HG02938 (cell line): ENCODE measurements around the gene ZNF592.
"Not testable (repeated sequence)": the region's sequence is repeated elsewhere in the genome, so short reads cannot be mapped to it uniquely, and the experiment has no call there.

Source experiments
- ATAC-seq: cut with Tn5 transposase; IDR thresholded peaks from one replicate; pipeline ENCODE4 v1.9.1; 2021; ENCODE audit warnings: mild to moderate bottlenecking, moderate library complexity; ENCODE audit not compliant: unreplicated experiment

The ZNF592 gene

DNA sequence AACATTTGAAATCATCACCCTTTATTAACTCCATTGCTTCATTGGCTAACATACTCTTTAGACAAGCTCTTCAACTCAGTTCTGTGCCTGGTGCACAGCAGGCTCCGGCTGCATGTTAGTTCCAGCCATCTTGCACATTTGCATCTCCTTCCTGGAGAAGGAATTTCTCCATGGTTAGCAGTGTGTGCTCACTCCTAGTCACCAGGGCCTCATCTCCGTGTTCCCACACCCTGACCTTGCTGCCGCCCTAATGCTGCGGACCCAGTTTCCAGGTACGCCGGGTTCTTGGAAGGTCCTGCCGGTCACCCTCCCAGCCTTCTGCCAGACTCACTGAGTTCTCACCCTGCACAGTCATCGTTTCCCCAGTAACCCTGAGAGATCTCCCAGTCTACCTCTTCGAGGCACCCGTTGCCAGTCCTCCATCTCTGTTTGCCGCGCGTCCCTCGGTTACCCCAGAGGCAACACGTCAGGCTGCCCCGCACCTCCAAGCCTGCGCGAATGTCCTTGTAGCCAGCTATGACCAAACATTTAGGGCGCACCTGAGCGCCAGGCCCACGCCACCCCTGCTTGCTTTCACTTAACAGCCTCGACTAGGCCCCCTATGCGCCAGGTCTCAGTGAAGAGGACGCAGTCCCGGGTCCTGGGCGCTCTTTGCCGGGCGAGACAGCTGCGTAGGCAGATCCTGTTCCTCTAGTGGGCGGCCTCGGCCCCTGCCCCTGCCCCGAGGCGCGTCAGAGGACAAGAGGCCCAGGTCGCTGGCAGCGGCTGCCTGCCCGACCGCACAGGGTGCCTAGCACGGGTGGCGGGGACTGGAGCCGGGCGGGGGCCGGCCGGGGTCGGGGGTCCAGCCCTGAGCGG is 747 bp upstream of the ZNF592 start:
- ATAC-seq = peak; percentile 46

DNA sequence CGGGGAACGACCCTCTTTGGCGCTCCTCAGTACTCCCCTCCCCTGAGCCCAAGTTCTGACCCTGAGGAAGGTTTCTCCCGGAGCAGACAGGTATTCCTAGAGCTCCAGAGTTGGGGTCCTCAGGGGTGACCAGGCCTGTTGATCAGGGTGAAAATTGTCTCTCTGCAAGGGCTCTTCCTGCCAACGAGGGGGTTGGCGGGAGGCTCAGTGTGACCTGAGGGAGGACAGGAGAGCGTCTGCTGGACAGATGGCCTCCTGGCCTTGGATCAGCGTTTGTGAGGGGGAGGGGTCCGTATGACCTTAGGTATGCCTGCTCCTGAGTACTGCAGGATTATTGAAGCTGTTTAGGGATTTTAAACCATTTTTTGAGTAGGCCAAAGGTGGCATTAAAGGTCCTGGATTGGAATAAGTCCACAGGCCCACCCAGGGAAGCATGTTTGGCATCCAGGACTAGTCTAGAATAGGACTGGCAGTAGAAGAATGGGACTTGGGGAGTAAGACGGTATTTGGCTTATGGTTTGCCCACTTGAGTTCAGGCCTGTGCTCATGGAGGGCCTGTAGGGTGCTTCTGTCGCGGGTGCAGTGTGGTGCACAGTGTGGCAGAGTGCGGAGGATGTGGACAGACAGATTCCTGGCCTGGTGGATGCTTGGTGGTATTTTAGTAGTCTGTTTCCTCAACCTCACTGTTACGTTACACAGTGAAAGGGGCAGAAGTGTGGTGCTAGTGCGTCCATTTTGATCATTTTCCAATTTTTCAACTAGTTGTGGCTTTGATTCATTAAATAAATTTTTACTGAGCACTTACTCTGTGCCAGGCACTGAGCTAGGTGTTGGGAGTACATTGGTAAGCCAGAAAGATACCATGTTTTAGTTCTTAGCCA is 959 bp downstream of the ZNF592 start:
- ATAC-seq = no peak

DNA sequence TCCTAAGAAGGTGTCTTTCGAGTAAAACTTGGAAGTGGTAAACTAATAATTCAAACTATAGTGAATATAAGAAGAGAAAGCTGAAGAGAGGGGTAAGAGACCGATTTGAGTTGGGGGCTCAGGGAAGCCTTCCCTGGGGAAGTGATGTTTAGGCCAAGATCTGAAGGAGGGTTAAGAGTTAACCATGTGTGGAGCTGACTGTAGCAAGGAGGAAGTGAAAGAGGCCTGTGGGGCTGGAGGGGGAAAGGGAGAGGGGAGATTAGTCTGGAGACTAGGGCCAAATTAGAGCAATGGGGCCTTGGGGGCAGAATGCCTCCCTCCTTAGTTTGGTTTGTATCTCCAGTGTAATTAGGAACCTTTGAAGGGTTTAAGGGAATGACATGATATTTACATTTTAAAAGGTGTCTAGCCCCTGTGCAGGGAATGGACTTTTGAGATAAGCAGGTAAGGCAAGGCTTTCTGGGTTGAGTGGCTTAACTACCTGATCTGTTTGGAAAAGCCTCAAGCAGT is 2.2 kb downstream of the ZNF592 start:
- peak; percentile 39 for ATAC-seq

DNA sequence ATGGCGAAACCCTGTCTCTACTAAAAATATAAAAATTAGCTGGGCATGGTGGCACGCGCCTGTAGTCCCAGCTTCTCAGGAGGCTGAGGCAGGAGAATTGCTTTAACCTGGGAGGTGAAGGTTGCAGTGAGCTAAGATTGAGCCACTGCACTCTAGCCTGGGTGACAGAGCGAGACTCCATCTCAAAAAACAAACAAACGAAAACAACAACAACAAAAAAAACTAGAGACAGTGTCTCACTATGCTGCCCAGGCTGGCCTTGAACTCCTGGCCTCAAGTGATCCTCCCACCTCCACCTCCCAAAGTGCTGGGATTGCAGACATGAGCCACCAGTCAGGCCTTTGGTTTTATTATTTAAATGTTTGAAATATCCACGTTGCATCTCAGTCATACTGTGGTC is 3.3 kb downstream of the ZNF592 start:
- ATAC-seq = not testable (repeated sequence)

DNA sequence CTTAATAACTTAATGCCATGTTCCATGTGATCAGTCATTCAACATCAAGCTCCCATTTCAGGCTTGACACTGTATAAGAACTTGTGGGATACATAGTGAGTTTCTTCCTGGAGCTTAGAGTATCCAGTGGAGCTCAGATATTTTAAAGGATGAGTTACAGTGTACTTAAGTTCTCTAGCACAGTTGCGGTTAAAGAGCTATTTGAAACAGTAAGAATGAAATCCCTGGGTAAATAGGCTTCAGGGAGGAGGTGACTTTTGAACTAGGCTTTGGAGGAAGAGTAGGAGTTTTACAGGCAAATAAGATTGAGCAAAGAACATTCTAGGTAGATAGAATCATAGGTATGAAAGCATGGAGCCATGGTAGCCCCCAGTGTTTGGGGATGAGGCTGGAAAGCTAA is 3.8 kb downstream of the ZNF592 start:
- no peak for ATAC-seq

DNA sequence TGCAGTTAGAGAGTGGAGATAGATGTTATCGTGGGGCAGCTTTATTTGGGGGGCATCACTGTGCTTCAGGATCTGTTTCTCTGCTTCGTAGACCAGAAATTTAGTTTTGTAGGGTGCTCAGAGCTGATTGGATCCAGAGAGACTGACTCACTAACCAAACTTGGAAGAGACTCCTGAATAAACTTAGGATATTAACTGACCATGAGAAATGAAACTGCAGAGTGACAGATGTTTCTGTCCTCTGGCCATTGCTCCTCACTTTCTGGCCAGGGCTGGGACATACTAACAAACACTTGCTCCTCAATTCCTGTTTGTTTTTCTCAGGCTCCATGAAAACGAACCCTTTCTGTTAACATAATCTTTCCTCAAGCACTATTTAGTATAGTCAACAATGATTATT is 4.3 kb downstream of the ZNF592 start:
- no peak for ATAC-seq

DNA sequence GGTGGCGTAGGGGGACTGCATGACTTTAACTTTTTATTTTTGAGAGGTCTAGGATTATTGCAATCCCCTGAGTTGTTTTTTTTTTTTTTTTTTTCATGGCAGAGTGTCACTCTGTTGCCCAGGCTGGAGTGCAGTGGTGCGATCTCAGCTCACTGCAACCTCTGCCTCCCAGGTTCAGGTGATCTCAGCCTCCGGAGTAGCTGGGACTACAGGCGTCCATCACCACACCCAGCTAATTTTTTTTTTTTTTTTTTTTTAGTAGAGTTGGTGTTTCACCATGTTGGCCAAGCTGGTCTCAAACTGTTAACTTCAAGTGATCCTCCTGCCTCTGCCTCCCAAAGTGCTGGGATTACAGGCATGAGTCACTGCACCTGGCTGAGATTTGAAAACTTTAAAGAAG is 6.5 kb downstream of the ZNF592 start:
- ATAC-seq = not testable (repeated sequence)

DNA sequence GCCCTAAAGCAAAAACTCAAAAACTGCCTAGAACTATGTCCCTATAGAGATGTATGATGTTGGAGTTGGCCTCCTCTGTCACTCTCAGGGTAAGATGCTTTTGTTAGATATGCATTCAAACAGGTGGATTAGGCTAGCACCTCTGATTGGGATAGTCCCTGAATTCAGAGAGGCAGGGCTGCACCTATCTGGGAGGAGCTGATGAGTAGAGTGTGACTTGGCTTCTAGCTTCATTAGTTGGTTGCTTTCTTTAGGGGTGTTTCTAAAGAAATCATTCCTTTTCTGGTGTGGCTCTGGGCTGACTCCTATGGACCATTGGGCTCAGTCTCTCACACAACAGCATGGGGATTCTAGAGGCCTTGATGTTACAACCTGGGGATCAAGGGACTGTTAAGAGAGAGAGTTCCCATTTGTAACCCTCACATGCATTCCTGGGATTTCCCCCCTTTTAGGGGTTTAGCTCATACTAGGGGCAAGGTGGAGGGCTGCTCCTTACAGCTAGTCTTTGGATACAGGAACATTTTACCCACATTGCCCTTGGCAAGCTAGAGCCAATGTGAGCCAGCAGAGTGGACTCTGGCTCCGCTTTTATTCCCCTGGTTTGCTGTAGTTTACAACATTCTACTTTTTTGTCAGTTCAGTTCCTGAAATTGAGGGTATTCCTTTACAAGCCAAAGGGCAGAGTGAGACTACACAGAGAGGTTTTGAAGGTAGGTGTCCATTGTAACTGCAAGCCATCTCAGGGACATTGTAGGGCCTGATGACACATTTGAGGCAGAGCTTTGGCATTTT is 7.5 kb downstream of the ZNF592 start:
- ATAC-seq = no peak

DNA sequence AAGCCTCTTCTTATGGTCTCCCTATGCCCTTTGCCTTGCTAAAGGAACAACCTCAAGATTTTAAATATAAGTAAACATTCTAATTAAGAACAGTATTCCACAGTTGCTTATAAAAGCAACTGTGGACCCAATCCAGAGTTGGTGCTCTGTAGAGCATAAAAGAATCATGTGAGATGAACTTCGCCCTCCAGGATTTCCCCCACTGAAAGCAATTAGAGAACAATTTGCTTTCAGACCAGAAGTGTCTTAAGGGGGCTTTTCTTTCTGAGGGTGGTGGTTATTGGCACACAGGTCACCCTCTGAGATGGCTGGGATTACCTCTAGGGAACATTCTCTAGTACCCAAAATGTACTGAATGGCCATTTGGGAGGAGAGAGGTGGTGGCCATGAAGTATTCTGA is 10.6 kb downstream of the ZNF592 start:
- ATAC-seq = no peak

DNA sequence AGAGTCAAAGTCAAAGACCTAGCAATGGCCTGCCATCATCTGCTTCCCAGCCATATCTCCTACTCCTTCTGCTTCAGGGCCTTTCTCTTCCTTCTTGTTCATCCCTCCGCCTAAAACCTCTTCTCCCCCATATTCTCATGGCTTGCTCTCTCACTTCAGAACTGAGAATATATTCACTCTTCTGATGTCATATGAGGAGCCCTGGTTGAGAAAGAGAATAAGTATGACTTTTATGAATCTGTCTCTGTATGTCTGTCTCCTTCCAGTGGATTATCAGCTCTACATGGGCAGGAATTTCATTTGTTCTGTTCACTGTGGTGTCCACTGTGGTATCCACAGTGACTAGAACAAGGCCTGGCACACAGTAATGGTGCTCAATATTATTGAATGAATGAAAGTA is 11.8 kb downstream of the ZNF592 start:
- no peak for ATAC-seq

DNA sequence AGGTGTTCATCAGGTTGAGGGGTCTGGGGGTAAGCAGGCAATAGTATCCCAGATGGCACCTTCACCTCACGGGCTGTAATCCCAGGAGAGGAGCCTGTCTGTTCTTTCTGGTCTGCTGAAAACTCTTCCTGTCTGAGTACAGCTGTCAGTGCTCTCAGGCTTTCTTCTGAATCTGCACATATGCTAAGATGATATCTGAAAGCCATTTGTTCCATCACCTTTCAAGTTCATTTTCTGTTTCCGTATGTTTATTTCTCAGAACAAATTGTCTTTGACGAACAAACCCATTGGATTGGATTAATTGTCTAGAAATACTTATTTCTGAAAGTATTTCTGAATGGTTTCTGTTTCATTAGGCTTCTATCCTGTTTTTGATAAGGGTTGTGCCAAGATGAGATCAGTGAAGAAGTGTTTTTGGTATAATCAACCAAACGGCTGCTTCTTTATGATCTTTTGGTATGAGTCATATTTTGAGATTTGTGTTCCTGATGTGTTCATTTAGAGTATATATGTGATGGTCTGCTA is 13.3 kb downstream of the ZNF592 start:
- ATAC-seq = peak; percentile 70

DNA sequence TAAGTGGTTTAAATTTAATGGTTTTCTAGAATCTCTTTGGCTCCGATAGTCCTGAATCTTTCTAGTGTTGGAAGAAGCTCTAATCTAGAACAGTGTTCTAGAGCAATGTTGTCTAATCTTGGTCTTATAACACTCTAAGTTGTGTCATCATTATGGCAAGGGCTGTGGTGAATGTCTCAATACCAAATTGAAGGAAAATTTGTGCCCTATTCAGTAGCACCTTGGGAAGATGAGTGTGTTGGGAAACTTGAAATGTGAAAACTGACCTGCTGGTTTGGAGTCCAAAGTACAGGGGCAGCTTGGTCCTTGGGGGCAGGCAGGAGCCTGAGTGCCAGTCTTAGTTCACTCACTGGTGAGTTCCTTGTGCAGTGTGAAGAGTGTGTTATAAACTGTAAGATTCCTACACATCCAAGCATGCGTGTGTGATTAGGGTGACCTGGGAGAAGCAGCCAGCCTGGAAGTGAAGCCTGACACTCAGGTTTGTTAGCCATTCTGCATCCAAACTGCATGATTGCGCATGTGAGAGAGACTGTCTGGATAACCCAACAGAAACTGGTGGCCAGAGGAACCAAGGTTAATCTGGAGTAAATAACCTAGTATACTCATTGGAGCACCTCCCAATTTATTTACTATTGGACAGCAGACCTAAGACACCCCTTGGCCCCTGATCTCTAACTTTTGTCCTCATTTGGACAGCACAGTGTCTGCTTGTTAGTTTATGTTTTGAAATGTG is 14.6 kb downstream of the ZNF592 start:
- no peak for ATAC-seq

DNA sequence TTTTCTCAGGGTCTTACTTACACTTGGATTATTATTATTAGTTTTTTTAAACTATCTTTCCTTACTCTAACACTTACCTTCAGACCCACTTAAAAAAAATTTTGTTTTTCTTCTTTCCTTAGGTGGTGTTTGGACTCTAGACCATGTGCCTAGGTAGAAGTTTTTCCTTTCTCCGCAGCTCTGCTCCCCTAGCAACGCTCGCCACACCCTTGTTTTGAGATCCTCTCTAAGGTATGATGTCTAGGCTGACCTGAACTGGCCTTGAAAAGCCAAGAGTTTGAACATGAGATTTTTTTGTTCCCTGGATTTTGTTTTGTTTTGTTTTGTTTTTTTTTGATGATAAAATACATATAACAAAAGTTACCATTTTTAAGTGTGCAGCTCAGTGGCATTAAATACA is 16.2 kb downstream of the ZNF592 start:
- no peak for ATAC-seq

DNA sequence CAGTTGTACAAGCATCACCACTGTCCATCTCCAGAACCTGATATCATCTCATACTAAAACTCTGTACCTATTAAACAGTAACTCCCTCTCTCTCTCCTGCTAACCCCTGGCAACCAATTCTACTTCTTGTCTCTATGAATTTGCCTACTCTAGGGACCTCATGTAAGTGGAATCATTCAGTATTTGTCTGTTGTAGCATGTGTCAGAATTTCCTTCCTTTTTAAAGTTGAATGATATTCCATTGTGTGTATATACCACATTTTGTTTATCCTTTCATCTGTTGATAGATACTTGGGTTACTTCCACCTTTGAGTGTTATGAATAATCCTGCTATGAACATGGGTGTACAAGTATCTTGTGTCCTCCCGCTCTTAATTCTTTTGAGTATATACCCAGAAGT is 16.6 kb downstream of the ZNF592 start:
- no peak for ATAC-seq

DNA sequence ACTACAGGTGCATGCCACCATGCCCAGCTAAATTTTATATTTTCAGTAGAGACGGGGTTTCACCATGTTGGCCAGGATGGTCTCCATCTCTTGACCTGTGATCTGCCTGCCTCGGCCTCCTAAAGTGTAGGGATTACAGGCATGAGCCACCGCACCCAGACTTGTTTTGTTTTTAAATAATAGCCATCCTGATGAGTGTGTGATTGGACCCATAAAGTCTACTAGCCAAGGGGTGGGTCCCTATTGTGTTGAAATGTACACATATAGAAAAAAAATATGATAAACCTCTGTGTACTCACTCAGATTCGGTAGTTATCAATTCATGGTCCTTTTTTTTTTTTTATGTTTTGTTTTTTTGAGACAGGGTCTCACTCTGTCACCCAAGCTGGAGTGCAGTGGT is 17.3 kb downstream of the ZNF592 start:
- ATAC-seq = no peak

DNA sequence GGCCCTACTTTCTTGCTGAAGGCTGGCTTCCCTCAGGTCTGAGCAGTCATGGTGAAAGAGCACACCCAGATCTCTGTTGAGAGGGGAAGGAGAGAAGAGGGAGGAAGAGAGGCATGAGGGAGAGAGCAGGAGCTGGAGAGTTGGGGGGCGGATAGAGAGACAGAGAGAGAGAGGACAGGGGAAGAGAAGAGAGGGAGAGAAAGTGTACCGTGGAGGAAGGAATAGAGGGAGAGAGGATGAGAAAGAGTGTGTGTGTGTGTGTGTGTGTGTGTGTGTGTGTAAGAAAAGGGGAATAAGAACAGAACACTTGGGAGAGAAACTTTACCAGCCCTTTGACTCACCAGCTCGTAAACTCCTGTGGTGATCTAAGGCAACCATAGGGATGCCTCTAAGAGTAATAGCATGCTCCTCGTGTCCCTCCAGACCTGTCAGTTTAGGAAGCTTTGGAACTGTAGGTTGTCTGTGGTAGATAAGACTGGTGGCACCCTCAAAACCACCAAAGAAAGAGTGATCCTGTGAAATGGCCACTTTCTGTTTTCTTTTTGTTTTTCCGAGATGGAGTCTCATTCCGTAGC is 18.2 kb downstream of the ZNF592 start:
- no peak for ATAC-seq

DNA sequence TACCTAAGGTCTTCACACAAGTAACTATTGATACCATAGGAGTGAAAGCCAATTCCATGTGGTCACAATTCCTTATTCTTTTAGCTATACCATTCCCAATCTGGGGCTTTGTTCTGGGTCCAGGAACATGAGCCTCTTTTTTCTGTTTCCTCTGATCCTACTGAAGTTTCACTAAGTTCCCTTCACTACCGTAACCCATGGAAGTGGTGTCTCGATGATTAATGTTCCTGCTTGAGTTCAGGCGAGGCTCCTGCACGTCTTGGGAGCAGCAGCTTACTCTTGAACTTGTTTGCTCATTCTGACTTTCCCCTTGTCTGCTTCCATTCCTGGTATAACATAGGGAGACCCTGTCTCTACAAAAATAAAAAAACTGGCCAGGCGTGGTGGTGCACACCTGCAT is 23.6 kb downstream of the ZNF592 start:
- ATAC-seq = no peak

DNA sequence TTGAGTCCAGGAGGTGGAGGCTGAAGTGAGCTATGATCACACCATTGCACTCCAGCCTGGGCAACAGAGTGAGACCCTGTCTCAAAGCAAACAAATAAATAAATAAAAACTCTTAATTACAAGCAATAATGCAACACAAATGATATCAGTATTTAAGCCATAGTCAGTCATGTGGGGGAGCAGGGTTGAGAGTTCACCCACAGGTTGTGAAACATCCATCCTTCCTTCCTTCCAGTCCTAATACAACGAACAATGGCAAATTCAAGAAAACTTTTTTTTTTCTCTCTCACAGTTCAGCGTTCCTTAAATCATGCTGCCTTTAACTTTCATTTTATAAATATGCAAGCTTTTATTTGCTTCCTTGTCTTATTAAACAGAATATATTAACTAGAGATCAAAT is 24.1 kb downstream of the ZNF592 start:
- ATAC-seq = no peak

DNA sequence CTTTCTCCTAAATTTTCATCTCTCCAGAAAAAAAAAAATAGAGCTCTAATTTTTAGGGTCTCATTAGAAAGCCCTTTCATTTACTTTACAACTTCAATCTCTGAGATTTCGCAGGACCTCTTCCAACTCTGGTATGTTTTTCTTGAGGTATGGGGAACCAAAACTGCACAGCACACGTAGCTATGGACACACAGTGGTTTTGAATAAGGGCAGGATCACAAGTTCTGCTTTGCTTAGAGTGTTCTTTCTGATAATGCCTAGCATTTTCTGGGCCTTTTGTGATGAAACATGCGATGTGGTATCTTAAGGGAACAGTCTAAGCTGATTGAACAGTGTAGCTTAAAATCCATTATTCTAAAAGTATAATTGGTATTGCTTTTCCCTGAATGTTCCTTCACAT is 25.3 kb downstream of the ZNF592 start:
- no peak for ATAC-seq
